ENCODE data around the gene NUDT14.
A peak's percentile ranks its signal among the peaks of the same experiment; 100 is the strongest.

Gene NUDT14

DNA sequence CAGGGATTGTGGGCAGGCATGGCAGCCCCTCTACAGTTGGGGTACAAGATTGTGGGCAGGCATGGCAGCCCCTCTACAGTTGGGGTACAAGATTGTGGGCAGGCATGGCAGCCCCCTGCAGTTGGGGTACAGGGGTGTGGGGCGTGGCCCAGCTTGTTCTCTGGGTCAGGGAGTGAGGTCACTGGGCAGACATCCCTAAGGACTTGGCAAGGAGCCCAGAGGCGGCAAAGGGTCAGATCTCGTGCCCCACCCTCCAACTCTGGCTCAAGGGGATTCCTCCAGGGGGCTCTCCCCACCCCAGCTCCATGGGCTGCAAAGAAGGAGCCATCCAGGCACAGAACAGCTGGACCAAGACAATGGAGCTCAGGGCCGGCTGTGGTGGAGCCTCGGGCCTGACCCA is 25.8 kb upstream of the NUDT14 start:
- H3K9me3 ChIP-seq (ENCODE audit: insufficient read depth, low read length), result no peaks in the 10 kb centered on the region
- peaks cover 13% of the 10 kb centered on the region for H3K36me3 ChIP-seq (ENCODE audit: insufficient read depth, insufficient read length, low read length)
- no peak overlapping the region for H3K4me3 ChIP-seq (ENCODE audit: insufficient read length, low read depth)
- peaks cover 10% of the 10 kb centered on the region for H3K4me1 ChIP-seq (ENCODE audit: insufficient read depth, insufficient read length)
- TF ChIP-seq ZNF274 (IDR thresholded peaks at IDR 0.05; ENCODE audit: low read depth, low read length) (no peak), YY1 (IDR thresholded peaks at IDR 0.05; ENCODE audit: insufficient read depth, insufficient read length) (no peak), SUZ12 (IDR thresholded peaks at IDR 0.05; ENCODE audit: extremely low read depth, insufficient read depth, insufficient read length) (no peak)
- no peaks in the 10 kb centered on the region for H3K27me3 ChIP-seq (ENCODE audit: insufficient read depth, insufficient read length)
- DNase-seq (ENCODE audit: low read depth, low spot score), result no peak
- H3K9ac ChIP-seq (ENCODE audit: insufficient read length, low read depth), result no peak overlapping the region

DNA sequence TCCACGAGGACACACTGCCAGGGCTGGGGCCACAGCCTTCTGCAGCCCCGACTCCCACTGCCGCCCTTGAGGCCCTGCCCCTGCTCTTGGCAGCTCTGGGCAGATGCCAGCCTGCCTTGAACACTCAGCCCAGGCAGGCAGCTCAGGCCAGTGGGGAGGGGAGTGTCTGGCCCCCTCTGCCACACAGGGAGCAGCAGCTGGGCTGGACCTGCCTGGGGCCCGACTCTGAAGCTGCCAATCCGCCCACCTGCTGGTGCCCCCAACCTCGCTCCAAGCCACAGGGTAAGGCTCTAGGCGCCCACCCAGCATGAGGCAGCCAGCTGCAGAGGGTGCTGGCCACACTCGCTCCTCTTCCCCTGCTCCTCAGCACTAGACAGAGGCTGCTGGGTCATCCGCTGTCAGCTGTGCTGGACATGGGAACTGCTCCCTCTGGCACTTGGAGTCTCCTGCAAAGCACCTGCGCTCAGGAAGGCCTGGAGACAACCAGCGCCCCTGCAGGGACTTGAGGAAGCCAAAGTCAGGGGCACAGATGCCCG is 24.6 kb upstream of the NUDT14 start:
- Histone ChIP-seq H3K9ac (ENCODE audit: insufficient read length, low read depth) (no peak overlapping the region), H3K4me3 (ENCODE audit: insufficient read length, low read depth) (no peak overlapping the region), H3K36me3 (ENCODE audit: insufficient read depth, insufficient read length, low read length) (peaks cover 12% of the 10 kb centered on the region), H3K27me3 (ENCODE audit: insufficient read depth, insufficient read length) (no peaks in the 10 kb centered on the region), H3K9me3 (ENCODE audit: insufficient read depth, low read length) (no peaks in the 10 kb centered on the region), H3K4me1 (ENCODE audit: insufficient read depth, insufficient read length) (peaks cover 17% of the 10 kb centered on the region)
- no peak for TF ChIP-seq ZNF274 (IDR thresholded peaks at IDR 0.05; ENCODE audit: low read depth, low read length)
- DNase-seq (ENCODE audit: low read depth, low spot score), result no peak

DNA sequence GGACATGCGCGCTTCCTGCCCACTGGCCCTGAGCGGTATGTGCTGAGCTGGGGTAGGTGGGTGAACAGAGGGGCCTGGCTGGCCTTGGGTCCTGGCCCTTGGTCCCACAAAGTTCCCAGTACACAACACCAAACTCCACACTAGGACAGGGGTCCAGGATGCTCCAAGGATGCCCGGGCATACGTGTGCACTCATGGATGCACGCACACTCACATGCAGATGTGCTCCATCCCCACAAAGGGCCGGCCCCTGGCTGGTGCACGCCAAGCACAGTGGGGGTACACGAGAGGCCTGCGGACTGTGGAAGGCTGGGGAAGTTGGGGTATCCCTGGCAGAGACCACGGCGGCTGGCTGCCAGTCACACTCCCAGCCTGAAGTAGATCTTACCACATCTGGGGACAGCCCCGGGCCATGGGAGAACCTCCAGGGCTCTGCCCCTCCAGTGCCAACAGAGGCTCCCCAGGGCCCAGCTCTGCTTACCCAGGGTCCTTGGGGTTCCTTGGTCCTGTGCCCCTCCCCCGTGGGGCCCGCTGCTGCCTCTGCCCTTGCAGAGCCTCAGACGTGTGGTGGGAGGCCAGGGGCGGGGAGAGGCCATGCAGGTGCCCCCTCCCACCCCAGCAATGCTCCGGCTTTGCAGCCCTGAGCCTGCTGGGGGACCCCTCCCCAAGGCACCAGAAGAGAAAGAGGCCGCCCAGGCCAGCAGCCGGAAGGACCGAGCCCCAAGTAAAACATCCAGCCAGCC is 24.0 kb upstream of the NUDT14 start:
- Histone ChIP-seq H3K9ac (ENCODE audit: insufficient read length, low read depth) (no peak overlapping the region), H3K9me3 (ENCODE audit: insufficient read depth, low read length) (no peaks in the 10 kb centered on the region), H3K4me1 (ENCODE audit: insufficient read depth, insufficient read length) (peaks cover 17% of the 10 kb centered on the region), H3K4me3 (ENCODE audit: insufficient read length, low read depth) (no peak overlapping the region), H3K36me3 (ENCODE audit: insufficient read depth, insufficient read length, low read length) (peaks cover 9% of the 10 kb centered on the region), H3K27me3 (ENCODE audit: insufficient read depth, insufficient read length) (no peaks in the 10 kb centered on the region)
- TF ChIP-seq ZNF274 (IDR thresholded peaks at IDR 0.05; ENCODE audit: low read depth, low read length) (no peak), SUZ12 (IDR thresholded peaks at IDR 0.05; ENCODE audit: extremely low read depth, insufficient read depth, insufficient read length) (no peak), YY1 (IDR thresholded peaks at IDR 0.05; ENCODE audit: insufficient read depth, insufficient read length) (no peak)
- no peak for DNase-seq (ENCODE audit: low read depth, low spot score)

DNA sequence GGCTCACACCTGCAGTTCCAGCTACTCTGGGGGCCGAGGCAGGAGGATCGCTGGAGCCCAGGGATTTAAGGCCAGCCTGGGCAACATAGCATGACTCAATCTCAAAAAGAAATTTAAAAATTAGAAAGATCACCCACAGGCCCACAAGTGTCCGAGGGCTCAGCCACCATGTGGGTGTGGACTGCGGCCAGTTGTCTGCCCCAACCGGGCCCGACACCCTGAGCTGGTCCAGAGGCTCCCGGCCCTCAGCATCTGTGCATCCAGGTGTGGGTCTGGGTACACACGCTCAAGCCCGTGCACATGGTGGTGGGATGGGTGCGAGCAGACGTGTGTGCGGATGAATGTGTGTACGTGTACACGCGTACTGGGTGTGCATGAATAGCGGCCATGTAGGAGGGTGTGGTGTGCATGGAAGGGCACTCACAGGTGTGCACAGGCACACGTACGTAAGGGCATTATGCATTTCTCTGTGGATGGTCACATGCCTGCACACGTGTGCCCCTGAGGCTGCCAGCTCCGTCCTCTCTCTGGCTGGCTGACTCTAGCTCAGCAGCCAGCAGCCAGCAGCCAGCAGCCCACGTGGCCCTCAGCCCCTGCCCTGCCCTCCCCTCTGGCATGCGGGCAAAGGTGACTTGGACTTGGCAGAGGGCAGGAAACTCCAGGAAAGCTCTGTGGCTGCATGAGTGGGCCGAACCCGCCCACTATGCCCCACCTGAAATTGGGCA is 23.3 kb upstream of the NUDT14 start:
- TF ChIP-seq YY1 (IDR thresholded peaks at IDR 0.05; ENCODE audit: insufficient read depth, insufficient read length) (no peak), ZNF274 (IDR thresholded peaks at IDR 0.05; ENCODE audit: low read depth, low read length) (no peak), SUZ12 (IDR thresholded peaks at IDR 0.05; ENCODE audit: extremely low read depth, insufficient read depth, insufficient read length) (no peak)
- Histone ChIP-seq H3K9ac (ENCODE audit: insufficient read length, low read depth) (no peak overlapping the region), H3K4me3 (ENCODE audit: insufficient read length, low read depth) (no peak overlapping the region), H3K9me3 (ENCODE audit: insufficient read depth, low read length) (no peaks in the 10 kb centered on the region), H3K4me1 (ENCODE audit: insufficient read depth, insufficient read length) (peaks cover 17% of the 10 kb centered on the region), H3K36me3 (ENCODE audit: insufficient read depth, insufficient read length, low read length) (peaks cover 1% of the 10 kb centered on the region), H3K27me3 (ENCODE audit: insufficient read depth, insufficient read length) (peaks cover 4% of the 10 kb centered on the region)
- no peak for DNase-seq (ENCODE audit: low read depth, low spot score)

DNA sequence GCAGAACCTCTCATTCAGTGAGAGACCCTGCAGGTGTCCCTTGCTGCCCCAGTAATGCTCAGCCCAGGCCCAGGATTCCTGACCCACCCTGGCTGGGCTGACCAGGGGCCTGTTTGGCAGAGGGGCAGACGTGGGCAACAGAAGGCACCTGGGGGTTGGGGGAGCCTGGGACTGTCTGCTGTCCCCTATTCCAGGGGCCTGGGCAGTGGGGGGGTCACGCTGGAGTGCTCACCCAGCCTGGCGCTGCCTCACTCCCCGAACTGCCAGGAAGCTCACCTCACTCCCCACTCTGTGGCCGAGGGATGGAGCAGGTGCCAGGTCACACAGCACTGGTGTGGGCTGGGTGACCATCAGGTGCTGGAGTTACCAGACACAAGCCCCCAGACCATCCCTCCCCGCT is 22.6 kb upstream of the NUDT14 start:
- peaks cover 10% of the 10 kb centered on the region for H3K27me3 ChIP-seq (ENCODE audit: insufficient read depth, insufficient read length)

DNA sequence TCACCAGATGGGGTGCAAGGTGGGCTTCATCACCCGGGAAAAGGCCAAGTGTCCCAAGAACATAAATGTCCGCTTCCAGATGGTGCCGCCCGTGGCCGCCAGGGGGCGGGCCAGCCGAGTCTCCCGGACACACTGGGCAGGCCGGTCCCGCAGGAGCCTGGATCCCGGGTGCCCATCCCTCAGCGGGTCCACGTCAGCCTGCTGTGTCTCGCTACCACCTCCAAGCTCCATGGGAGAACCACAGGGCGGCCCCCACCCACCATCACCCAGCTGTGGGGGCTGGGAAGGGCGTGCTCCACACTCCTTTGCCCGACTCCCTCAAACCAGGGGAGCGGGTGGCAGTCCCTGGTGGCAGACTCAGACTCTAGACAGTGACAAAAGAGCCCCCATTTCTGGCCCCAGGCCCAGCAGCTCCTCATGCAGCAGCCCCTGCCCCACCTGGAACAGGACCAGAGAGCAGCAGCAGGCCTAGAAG is 22.0 kb upstream of the NUDT14 start:
- H3K4me1 ChIP-seq (ENCODE audit: insufficient read depth, insufficient read length), result peaks cover 17% of the 10 kb centered on the region
- DNase-seq (ENCODE audit: low read depth, low spot score), result peak; percentile 28
- no peaks in the 10 kb centered on the region for H3K36me3 ChIP-seq (ENCODE audit: insufficient read depth, insufficient read length, low read length)
- peaks cover 16% of the 10 kb centered on the region for H3K27me3 ChIP-seq (ENCODE audit: insufficient read depth, insufficient read length)
- H3K9ac ChIP-seq (ENCODE audit: insufficient read length, low read depth), result no peak overlapping the region
- no peaks in the 10 kb centered on the region for H3K9me3 ChIP-seq (ENCODE audit: insufficient read depth, low read length)
- H3K4me3 ChIP-seq (ENCODE audit: insufficient read length, low read depth), result no peak overlapping the region
- no peak for TF ChIP-seq SUZ12 (IDR thresholded peaks at IDR 0.05; ENCODE audit: extremely low read depth, insufficient read depth, insufficient read length)
- TF ChIP-seq ZNF274 (IDR thresholded peaks at IDR 0.05; ENCODE audit: low read depth, low read length), result no peak
- no peak for TF ChIP-seq YY1 (IDR thresholded peaks at IDR 0.05; ENCODE audit: insufficient read depth, insufficient read length)

More for the DNA sequence above, 22.6 kb upstream of the NUDT14 start:
- H3K9me3 ChIP-seq (ENCODE audit: insufficient read depth, low read length), result no peaks in the 10 kb centered on the region
- no peak for DNase-seq (ENCODE audit: low read depth, low spot score)
- TF ChIP-seq YY1 (IDR thresholded peaks at IDR 0.05; ENCODE audit: insufficient read depth, insufficient read length) (no peak), ZNF274 (IDR thresholded peaks at IDR 0.05; ENCODE audit: low read depth, low read length) (no peak), SUZ12 (IDR thresholded peaks at IDR 0.05; ENCODE audit: extremely low read depth, insufficient read depth, insufficient read length) (no peak)
- H3K36me3 ChIP-seq (ENCODE audit: insufficient read depth, insufficient read length, low read length), result no peaks in the 10 kb centered on the region
- H3K4me1 ChIP-seq (ENCODE audit: insufficient read depth, insufficient read length), result peaks cover 17% of the 10 kb centered on the region
- no peak overlapping the region for H3K4me3 ChIP-seq (ENCODE audit: insufficient read length, low read depth)
- H3K9ac ChIP-seq (ENCODE audit: insufficient read length, low read depth), result no peak overlapping the region

DNA sequence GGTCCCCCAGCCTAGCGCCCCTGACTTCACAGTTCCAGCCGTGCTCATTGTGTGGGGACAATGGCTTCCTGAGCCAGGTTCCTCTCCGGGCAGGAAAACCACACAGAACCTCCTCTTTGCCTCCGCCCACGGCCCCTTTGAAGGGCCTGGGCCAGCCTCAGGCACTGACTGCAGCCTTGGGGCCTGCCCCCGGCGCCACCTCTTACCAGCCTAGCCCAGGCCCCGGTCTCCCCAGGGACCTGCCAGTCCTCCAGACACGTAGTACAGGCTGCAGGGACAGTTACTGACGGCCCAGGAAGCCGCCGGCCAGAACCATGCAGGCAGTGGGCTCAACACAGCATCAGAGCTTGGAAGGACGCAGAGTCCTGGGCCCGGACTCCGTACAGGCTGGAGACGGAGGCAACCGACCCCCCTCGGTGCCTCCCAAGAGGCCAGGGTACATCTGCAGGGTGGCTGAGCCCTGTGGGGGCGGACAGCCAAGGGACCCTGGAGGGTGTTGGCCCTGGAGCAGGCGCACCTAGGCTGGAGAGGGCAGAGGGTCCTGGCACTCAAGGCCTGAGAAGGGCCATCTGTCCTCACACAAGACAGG is 20.9 kb upstream of the NUDT14 start:
- Histone ChIP-seq H3K27me3 (ENCODE audit: insufficient read depth, insufficient read length) (peaks cover 26% of the 10 kb centered on the region), H3K4me1 (ENCODE audit: insufficient read depth, insufficient read length) (peaks cover 13% of the 10 kb centered on the region), H3K9ac (ENCODE audit: insufficient read length, low read depth) (peak overlapping the region; percentile 50), H3K4me3 (ENCODE audit: insufficient read length, low read depth) (no peak overlapping the region), H3K9me3 (ENCODE audit: insufficient read depth, low read length) (no peaks in the 10 kb centered on the region), H3K36me3 (ENCODE audit: insufficient read depth, insufficient read length, low read length) (no peaks in the 10 kb centered on the region)
- TF ChIP-seq YY1 (IDR thresholded peaks at IDR 0.05; ENCODE audit: insufficient read depth, insufficient read length) (no peak), ZNF274 (IDR thresholded peaks at IDR 0.05; ENCODE audit: low read depth, low read length) (no peak), SUZ12 (IDR thresholded peaks at IDR 0.05; ENCODE audit: extremely low read depth, insufficient read depth, insufficient read length) (no peak)
- DNase-seq (ENCODE audit: low read depth, low spot score), result no peak
